ENCODE measurements around the gene FA2H.
"Not testable (repeated sequence)": the region's sequence is repeated elsewhere in the genome, so short reads cannot be mapped to it uniquely, and the experiment has no call there.

Gene FA2H

DNA sequence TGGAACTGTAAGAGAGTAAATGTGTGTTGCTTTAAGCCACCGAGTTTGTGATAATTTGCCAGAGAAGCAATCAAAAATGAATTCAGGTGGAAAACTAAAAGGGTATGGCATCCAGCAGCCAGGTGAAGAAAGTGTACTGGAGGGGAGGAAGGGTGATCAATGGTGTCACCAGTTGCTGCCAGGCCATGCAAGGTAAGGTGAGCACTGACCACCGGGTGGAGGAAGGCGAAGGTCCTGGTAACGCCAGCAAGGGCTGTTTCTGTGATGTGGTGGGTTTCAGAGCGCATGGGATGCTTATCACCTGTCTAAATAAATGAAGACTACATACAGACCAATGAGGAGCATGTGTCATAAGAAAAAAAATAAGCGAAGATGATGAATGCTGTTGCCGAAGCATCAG is 6.9 kb downstream of the FA2H start:
- Histone ChIP-seq H3K9me3 (ENCODE audit: control insufficient read depth, low read length) (no peaks in the 10 kb centered on the region), H2AFZ (no peak overlapping the region), H3K27me3 (ENCODE audit: control insufficient read depth, insufficient read depth, low read length) (no peaks in the 10 kb centered on the region), H3K4me1 (no peaks in the 10 kb centered on the region), H3K9ac (no peak overlapping the region), H3K4me2 (ENCODE audit: low read length) (no peak overlapping the region), H3K79me2 (no peaks in the 10 kb centered on the region), H3K27ac (no peak overlapping the region), H3K4me3 (ENCODE audit: low read depth, low read length) (no peak overlapping the region), H3K36me3 (ENCODE audit: control insufficient read depth, insufficient read depth, low read length) (no peaks in the 10 kb centered on the region)
- TF ChIP-seq, protein P1, sequence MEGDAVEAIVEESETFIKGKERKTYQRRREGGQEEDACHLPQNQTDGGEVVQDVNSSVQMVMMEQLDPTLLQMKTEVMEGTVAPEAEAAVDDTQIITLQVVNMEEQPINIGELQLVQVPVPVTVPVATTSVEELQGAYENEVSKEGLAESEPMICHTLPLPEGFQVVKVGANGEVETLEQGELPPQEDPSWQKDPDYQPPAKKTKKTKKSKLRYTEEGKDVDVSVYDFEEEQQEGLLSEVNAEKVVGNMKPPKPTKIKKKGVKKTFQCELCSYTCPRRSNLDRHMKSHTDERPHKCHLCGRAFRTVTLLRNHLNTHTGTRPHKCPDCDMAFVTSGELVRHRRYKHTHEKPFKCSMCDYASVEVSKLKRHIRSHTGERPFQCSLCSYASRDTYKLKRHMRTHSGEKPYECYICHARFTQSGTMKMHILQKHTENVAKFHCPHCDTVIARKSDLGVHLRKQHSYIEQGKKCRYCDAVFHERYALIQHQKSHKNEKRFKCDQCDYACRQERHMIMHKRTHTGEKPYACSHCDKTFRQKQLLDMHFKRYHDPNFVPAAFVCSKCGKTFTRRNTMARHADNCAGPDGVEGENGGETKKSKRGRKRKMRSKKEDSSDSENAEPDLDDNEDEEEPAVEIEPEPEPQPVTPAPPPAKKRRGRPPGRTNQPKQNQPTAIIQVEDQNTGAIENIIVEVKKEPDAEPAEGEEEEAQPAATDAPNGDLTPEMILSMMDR (IDR thresholded peaks at IDR 0.05), result no peak

DNA sequence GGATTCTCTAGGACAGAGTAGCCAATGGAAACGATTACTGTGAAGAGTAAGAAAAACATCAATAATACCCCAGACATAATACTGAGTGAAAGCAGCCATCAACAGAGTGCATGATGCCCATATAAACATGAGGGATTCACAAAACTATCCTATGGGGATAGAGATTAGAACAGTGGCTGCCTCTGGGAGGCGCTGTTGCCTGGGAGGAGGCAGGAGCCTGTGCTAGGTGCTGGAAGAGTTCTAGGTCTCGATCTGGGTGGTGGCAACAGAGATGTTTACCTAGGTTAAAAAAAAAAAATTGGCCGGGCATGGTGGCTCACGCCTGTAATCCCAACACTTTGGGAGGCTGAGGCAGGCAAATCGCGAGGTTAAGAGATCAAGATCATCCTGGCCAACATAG is 7.9 kb downstream of the FA2H start:
- Histone ChIP-seq H3K36me3 (ENCODE audit: control insufficient read depth, insufficient read depth, low read length) (no peaks in the 10 kb centered on the region), H3K4me2 (ENCODE audit: low read length) (no peak overlapping the region), H3K9ac (no peak overlapping the region), H3K79me2 (no peaks in the 10 kb centered on the region), H3K4me1 (no peaks in the 10 kb centered on the region), H2AFZ (no peak overlapping the region), H3K4me3 (ENCODE audit: low read depth, low read length) (no peak overlapping the region), H3K9me3 (ENCODE audit: control insufficient read depth, low read length) (no peaks in the 10 kb centered on the region), H3K27me3 (ENCODE audit: control insufficient read depth, insufficient read depth, low read length) (no peaks in the 10 kb centered on the region), H3K27ac (no peak overlapping the region)
- TF ChIP-seq, protein P1 (IDR thresholded peaks at IDR 0.05), result no peak

DNA sequence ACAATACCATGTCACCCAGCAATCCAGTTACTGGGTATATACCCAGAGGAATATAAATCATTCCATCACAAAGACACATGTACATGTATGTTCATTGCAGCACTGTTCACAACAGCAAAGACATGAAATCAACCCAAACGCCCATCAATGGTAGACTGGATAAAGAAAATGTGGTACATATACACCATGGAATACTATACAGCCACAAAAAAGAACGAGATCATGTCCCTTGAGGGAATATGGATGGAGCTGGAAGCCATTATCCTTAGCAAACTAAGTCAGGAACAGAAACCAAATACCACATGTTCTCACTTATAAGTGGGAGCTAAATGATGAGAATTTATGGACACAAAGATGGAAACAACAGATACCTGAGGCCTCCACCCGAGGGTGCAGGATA is 10.4 kb downstream of the FA2H start:
- not testable (repeated sequence) for H3K4me3 ChIP-seq (ENCODE audit: low read depth, low read length); H3K9ac ChIP-seq; H2AFZ ChIP-seq; H3K4me2 ChIP-seq (ENCODE audit: low read length); H3K9me3 ChIP-seq (ENCODE audit: control insufficient read depth, low read length); H3K27me3 ChIP-seq (ENCODE audit: control insufficient read depth, insufficient read depth, low read length); H3K4me1 ChIP-seq; H3K27ac ChIP-seq; H3K36me3 ChIP-seq (ENCODE audit: control insufficient read depth, insufficient read depth, low read length); H3K79me2 ChIP-seq

DNA sequence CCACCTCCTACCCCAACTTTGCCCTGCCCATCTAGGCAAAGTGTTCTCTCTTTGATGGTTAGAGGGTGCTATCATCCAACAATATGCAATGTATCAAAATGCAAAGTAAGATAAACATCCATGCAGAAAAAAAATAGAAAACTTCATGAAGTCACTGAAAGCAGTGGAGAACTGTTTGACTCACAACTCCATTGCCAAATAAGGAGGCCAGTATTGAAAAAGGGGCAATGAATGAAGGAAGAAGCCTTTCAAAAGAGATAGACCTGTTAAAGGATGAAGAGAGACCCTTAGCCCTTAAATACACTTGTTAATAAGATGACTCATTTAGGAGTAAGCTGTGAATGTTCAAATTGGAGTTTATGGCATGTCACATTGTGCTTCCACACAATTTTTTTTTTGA is 13.0 kb downstream of the FA2H start:
- no peaks in the 10 kb centered on the region for H3K9me3 ChIP-seq (ENCODE audit: control insufficient read depth, low read length)
- H3K27ac ChIP-seq, result no peak overlapping the region
- no peak overlapping the region for H3K9ac ChIP-seq
- H2AFZ ChIP-seq, result no peak overlapping the region
- H3K4me2 ChIP-seq (ENCODE audit: low read length), result no peak overlapping the region
- no peaks in the 10 kb centered on the region for H3K79me2 ChIP-seq
- TF ChIP-seq, protein P1 (IDR thresholded peaks at IDR 0.05), result no peak
- H3K36me3 ChIP-seq (ENCODE audit: control insufficient read depth, insufficient read depth, low read length), result no peaks in the 10 kb centered on the region
- H3K4me3 ChIP-seq (ENCODE audit: low read depth, low read length), result no peak overlapping the region
- H3K4me1 ChIP-seq, result no peaks in the 10 kb centered on the region
- no peaks in the 10 kb centered on the region for H3K27me3 ChIP-seq (ENCODE audit: control insufficient read depth, insufficient read depth, low read length)

DNA sequence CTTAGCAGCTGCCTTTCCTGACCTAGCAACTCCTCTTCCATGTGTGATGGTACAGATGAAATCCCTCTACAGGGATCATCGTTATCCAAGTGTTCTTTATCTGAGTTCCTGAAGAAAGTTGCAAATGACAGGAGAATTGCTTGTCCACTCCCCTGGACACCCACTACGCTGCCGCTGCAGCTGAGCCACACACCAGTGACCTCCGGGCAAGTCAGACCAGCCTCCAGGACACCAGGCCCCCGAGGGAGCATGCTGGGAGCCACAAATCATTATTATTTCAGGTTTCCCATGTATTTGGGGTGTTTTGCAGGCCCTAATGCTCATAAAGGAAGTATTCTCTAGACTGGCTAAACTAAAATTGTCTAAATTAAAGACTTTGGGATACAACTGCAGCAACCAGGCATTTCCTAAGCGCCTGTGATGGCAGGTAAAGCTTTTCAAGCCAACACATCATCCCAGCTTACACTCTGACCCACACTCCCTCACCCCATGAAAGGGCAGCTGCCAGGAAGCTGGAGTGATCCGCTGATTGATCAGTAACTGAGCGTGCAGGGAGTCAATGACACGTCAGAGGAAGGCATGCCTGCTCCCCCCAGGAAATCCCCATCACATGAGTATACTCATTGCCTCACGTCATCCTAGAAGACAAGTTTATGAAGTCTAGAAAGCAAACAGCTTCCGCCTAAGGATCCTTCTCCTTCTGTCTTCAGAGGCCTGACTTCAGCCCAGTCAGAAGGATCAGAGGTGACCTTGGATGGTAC is 14.4 kb downstream of the FA2H start:
- H3K4me3 ChIP-seq (ENCODE audit: low read depth, low read length), result no peak overlapping the region
- H2AFZ ChIP-seq, result no peak overlapping the region
- no peaks in the 10 kb centered on the region for H3K79me2 ChIP-seq
- no peak overlapping the region for H3K27ac ChIP-seq
- H3K36me3 ChIP-seq (ENCODE audit: control insufficient read depth, insufficient read depth, low read length), result no peaks in the 10 kb centered on the region
- H3K4me2 ChIP-seq (ENCODE audit: low read length), result no peak overlapping the region
- no peak overlapping the region for H3K9ac ChIP-seq
- no peaks in the 10 kb centered on the region for H3K4me1 ChIP-seq
- TF ChIP-seq, protein P1 (IDR thresholded peaks at IDR 0.05), result no peak
- no peaks in the 10 kb centered on the region for H3K27me3 ChIP-seq (ENCODE audit: control insufficient read depth, insufficient read depth, low read length)
- H3K9me3 ChIP-seq (ENCODE audit: control insufficient read depth, low read length), result no peaks in the 10 kb centered on the region

Measured in parathyroid adenoma (tissue), 2 donors.